GM18499 (cell line): ENCODE data around the gene ARHGAP26.

Experiments used
- ATAC-seq: cut with Tn5 transposase; IDR thresholded peaks from one replicate; pipeline ENCODE4 v1.9.1; 2021; ENCODE audit warnings: moderate number of reproducible peaks; ENCODE audit not compliant: insufficient read depth, unreplicated experiment

ARHGAP26 gene

GRCh38 chr5:143019157-143019556, 249.0 kb downstream of the ARHGAP26 start:
- ATAC-seq = no peak

GRCh38 chr5:143019614-143020515, 249.7 kb downstream of the ARHGAP26 start:
- peak; percentile 89 for ATAC-seq

DNA sequence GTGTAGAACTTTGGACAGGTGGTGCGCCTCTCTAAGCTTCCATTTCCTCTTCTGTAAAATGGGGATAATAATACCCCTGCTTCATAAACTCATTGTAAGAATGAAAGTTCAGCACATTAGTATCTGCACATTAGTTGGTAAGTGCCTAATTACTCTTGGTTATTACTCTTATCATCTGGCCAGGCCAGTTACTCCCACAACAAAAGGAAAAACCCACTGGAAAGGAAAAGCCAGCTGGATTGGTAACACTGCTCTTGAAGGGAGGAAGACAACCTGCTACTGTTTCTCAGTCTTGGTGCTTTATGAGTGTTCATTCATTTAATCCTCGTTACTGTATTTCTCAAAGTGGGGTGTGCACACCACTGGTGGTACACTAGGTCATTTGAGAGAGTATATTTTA, 251.4 kb downstream of the ARHGAP26 start:
- no peak for ATAC-seq

DNA sequence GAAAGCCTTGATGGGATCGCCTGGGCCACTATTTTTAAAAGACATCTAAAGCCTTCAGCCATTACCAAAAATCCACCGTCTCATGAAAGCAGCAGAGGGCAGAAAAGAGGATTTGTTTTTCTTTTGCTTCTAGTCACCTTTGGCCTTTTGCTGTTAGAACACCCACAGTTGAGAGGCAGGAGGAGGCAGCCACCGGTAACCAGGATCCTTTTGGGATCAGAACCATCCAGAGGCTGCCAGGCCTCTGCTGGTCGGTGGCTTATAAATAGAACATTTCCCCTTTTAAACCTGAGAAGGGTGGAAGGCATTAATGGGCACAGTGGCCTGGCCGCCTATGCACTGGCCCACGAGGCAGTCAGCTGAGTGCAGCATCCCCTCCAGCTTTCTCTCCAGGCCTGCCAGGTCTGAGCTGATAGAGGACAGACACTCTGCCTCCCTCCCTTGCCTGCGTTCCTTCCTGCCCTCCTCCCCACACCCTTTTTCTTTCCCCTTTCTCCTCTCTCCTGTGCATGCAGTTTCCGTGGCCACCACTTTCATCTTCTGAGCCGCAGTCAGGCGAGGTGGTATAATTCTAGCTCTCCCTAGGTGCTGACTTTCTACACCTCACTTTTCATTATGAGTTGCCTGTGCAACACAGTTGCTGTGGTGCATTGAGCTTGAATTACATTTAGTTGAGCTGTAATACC, 253.4 kb downstream of the ARHGAP26 start:
- peak; percentile 29 for ATAC-seq

- no peak for ATAC-seq
Observed at GRCh38 chr5:143024228-143024920, 254.2 kb downstream of the ARHGAP26 start.

DNA sequence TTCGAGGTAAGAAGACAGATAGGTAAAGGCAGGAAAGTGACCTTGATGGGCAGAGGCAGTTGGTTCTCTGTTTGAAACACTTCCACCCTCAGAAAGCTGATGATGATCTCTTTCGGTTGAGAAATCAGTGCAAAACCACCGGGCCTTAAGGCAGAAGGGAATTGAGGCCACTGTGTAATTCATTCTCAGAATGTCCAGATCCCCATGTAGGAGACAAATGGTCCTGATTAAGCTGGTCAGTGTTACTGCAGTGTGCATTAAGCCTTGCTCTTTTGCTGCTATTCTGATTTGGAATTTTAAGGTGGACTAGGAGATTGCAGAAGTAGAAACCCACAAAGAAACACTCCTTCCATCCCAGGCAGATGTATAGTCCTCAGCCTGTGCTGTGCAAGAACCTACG, 255.2 kb downstream of the ARHGAP26 start:
- ATAC-seq = no peak

DNA sequence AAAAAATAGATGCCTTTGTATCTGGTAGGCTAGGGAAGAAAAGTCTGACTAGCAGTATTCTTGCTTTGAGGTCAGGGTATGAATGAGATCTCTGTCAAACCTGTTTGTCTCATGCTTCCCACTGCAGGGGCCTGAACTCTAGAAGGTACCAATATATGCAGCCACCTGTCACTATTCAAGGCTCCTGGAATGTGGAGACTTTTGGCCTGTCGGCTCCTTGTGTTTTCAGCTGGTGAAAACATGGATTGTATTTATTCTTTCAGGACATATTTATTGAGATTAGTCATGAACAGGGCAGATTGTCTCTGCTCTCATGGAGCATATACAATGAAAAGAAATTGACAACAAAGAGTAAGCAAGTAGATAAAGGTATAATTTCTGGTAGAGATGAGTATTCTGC, 255.8 kb downstream of the ARHGAP26 start:
- no peak for ATAC-seq

GRCh38 chr5:143026380-143026779, 256.2 kb downstream of the ARHGAP26 start:
- no peak for ATAC-seq

- no peak for ATAC-seq
Observed at GRCh38 chr5:143029293-143029692, 259.1 kb downstream of the ARHGAP26 start.

DNA sequence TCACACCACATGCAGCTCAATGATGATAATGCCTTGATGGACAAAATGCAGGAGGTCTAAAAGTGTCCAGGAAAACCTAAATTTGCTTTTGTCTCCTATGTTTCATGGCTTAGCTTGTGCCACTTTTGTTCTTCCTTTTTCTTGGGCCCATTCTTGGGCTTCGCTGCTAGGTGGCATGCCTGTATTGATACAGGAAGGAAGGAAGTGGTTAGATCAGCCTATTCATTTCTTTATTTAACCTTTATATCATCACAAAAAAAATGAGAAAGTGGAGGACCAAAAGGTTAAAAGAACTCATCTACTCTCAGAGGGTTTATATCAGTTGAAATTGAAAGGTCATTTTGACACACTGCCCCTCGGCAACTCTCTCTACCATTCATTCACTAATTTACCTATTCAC, 260.2 kb downstream of the ARHGAP26 start:
- ATAC-seq = no peak

DNA sequence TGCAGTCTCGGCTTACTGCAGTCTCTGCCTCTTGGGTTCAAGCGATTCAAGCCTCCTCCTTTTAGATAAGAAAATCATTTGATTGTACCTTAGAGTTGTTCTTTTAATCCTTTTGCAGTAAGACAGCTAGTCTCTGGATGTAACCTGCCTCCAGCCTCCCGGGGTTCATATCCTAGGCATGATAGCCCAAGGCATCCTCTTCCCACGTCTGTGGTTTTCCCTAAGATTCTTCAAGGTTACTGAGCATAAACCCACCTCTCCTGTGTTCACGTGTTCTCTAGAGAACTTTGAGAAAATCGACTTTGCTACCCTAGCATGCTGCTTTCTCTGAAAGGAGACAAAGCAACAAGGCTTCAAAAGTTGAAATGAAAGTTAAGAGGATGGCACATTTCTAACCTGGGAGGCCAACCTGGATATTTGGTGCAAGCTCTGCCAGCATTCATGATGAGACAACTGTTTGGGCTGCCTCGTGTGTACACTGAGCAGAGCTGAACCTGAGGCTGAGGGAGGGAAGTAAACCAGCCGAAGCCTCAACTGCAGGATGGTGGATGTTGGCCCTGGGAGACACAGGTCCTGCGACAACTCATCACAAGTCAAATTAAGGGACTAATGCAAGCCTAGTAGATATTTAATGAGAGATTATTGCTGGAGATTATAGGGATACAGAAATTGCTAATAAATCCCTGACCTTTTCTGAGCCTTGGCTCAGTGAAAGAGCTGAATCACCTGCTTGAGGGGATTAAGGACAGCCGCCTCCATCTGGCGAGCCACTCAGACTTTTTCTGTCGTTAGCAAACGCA, 261.8 kb downstream of the ARHGAP26 start:
- ATAC-seq = no peak

- ATAC-seq = no peak
Observed at GRCh38 chr5:143032581-143032836, 262.3 kb downstream of the ARHGAP26 start.

DNA sequence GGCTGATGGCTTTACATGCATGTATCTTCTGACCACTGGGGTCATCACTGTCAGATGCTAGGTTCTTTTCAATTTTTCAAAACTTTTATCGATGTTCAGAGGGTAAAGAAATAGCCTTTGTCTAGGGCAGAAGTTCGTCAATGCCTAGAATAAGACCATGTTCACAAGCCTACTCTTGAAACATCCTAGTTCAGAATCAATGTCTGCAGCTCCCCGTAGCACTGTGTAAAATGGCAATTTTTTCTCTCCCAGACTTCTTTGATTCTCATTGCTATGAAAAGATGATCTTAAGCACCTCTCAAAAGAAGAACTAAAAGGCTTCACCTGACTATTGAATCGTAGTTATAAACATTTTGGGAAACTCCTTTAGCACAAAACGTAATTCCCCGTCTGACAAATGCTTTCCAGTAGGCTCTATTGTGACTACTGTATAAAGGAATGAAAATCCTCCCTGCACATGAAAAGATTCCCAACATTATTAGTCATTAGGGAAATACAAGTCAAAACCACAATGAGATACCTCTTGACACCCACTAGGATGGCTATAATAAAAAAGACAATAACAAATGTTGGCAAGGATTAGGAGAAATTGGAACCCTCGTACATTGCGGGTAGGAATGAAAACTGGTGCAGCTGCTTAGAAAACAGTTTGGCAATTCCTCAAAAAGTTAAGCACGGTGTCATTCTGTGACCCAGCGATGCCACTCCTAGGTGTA, 263.5 kb downstream of the ARHGAP26 start:
- no peak for ATAC-seq

DNA sequence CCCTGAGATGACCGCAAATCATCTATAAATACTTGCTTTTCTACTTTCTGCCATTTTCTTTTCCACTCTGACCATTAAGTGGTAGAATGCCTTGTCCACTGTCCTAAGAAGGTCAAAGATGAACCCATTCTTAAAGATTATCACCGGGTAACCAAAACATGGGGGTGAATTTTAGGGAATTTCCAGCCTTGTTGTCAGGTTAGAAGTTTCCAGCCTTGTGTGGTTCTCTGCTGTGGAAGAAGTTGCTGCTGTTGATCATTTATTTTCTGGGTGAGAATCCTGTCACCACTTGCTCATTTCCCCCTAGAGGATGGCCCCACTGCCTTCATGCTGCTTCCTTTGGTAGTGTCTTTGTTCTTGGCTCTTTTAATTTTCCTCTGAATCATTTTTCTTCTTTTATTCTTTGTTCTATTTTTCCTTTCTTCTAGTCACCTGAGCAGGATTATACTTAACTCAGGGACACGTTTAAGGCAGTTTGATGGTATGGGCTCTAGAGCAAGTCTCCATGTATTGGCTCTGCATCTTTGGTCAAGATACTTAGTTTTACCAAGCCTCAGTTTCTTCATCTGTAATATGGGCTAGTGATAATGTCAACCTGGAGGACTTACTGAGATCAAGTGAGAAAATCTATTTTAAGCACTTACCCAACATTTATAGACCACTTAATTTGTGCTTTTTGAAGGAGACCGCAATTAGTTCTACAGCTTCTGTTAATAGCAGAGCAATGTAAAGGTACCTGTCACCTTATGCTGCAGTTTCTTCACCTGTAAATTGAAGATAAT, 266.2 kb downstream of the ARHGAP26 start:
- no peak for ATAC-seq

GRCh38 chr5:143037071-143037470, 266.9 kb downstream of the ARHGAP26 start:
- no peak for ATAC-seq

GRCh38 chr5:143037708-143038107, 267.5 kb downstream of the ARHGAP26 start:
- no peak for ATAC-seq

GRCh38 chr5:143040622-143041021, 270.4 kb downstream of the ARHGAP26 start:
- ATAC-seq = no peak

DNA sequence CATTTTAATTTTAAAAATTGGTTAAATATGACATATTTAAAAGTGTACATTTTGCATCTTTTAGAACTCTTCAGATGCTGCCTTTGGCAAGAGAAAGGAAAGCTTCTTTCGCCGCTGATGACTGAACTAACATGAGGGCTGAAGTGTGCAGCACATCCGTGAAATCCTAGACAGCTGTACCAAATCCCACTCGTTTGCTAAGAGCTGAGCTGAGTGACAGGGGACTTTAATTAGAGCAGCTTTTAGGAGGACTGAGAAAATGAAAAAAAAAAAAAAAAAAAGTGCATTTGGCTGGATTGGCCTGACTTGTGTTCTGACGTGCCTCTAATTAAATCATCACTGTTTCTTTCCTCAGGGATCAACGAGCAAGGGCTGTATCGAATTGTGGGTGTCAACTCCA, 271.3 kb downstream of the ARHGAP26 start:
- ATAC-seq = no peak
